Camera-type eye (tissue), 1 donor: ENCODE measurements around the gene TXN2. TPM values are rescaled to one million over a fixed set of nuclear protein-coding genes. Genes with fewer than 3 reads are reported as not detected.

Experiments
- total RNA-seq: library from RNA; depleted of rRNA; stranded (reverse); fragments of >200 nt; gene quantifications from one replicate; pipeline ENCODE4 v1.2.3, GENCODE V29; 2014

TXN2 gene
- 21.8 TPM for total RNA-seq

GRCh38 chr22:36481393-36482168 is at the start of gene TXN2:
Gene TXN2, minus strand, starts transcription at chr22:36481640. Its CDS starts 803 bp downstream, at chr22:36480837.

GRCh38 chr22:36528795-36529751 is 47.6 kb upstream of the TXN2 start, which contains the start of gene EIF3D:
Gene EIF3D, minus strand, starts transcription at chr22:36529166. Its CDS starts 3,045 bp downstream, at chr22:36526121.

GRCh38 chr22:36506637-36507517 is 25.4 kb upstream of the TXN2 start, which contains the start of gene FOXRED2:
Gene FOXRED2, minus strand, starts transcription at chr22:36507040. Its CDS starts 618 bp downstream, at chr22:36506422.

Other genes starting within 250 kb of the TXN2 start
- gene APOL2, start 242.1 kb downstream of the TXN2 start, total RNA-seq = 37.4 TPM
- 4.3 TPM for gene APOL1, start 228.5 kb downstream of the TXN2 start, total RNA-seq
- 151 TPM for gene MYH9, start 93.7 kb downstream of the TXN2 start, total RNA-seq
- 29.1 TPM for gene FOXRED2, start 25.4 kb upstream of the TXN2 start, total RNA-seq
- gene EIF3D, start 47.5 kb upstream of the TXN2 start, total RNA-seq = 272 TPM
- 1.4 TPM for gene CACNG2, start 222.1 kb upstream of the TXN2 start, total RNA-seq